ENCODE data around the gene HDAC3. TPM values are rescaled to one million over a fixed set of nuclear protein-coding genes. Genes with fewer than 3 reads are reported as not detected.
"Not testable (repeated sequence)": the region's sequence is repeated elsewhere in the genome, so short reads cannot be mapped to it uniquely, and the experiment has no call there.

Gene HDAC3
- total RNA-seq, 1 donor from 2014 or later, result 28.9 TPM

DNA sequence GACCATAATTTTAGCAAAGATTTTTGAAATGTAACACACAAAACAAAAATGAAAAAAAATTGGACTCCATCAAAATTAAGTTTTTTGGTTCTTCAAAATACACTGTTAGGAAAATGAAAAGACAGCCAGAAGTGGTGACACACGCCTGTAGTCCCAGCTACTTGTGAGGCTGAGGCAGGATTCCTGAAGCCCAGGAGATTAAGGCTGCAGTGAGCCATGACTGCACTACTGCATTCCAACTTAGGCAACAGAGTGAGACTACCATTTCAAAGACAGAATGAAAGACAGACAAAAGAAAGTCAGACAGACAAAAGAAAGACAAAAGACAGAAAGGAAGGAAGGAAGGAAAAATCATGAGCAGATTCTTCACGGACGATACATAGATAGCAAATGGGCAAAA is 25.4 kb downstream of the HDAC3 start:
- DNase-seq (no peak), ATAC-seq (no peak)

DNA sequence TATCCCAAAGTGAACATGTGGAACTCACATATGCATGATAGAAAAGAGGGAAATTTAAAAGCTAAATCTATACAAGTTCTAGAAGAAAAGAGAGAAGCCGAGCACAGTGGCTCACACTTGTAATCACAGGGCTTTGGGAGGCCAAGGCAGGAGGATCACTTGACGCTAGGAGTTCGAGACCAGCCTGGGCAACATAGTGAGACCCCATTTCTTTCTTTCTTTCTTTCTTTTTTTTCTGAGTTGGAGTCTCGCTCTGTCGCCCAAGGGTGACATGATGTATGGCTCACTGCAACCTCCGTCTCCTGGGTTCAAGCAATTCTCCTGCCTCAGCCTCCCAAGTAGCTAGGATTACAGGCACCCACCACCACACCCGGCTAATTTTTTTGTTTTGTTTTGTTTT is 26.7 kb downstream of the HDAC3 start:
- intact Hi-C loops (cut with micrococcal nuclease); DNase-seq; ATAC-seq: not testable (repeated sequence)

More for the DNA sequence above, 25.4 kb downstream of the HDAC3 start:
- intact Hi-C loops (cut with micrococcal nuclease), result no loop called here

DNA sequence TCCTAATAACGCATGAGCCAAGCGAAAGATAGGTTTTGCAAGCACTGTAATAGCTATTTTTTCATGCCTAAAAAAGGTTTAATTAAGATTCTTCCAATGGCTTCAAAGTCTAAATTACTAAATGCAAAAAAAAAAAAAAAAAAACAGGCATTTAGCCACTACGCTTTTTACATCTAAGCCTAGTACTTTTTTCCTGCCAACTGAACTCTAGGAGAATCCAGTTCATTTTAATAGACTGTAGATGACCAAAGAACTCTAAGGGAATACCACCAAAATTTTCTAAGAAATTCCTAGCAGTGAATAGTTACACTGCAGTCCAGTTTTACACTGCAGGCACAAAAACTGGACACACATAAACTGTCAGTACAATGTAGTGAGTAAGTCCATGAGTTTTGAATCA is 27.6 kb downstream of the HDAC3 start:
- DNase-seq, result no peak
- no peak for ATAC-seq
- intact Hi-C loops (cut with micrococcal nuclease), result no loop called here

DNA sequence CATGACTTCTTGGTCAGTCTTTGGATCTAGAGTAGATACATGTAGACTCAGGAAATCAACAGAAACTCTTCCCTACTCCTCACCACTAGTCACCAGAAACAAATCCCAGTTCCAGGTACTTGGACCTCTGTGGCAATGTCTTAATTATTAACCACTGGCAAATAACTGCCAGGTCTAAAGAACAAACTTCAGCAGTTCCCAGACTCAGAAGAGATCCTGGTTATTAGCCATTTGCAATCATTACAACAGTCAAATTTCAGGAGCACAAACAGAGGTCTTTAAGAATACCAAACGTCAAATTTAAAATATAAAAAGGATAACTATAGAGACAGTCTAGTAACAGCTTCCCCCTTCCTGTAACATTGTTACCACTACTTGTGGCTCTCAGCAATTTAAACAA is 28.1 kb downstream of the HDAC3 start:
- intact Hi-C loops (cut with micrococcal nuclease), result no loop called here
- DNase-seq, result no peak
- no peak for ATAC-seq

DNA sequence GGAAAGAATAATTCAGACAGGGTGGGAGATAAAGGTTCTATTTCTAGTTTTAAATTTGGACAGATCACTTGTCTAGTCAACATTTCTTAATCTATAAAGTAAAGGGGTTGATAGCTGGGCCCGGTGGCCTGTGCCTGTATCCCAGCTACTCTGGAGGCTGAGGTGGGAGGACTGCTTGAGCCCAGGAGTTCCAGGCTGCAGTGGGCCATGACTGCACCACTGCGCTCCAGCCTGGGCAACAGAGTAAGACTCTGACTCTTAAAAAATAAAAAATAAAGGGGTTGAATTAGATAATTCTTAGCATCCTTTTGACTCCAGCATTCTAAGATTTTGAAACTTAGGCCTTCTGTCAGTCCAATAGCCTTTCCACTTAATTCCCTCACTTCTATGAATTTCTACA is 28.6 kb downstream of the HDAC3 start:
- ATAC-seq (no peak), DNase-seq (no peak)
- intact Hi-C loops (cut with micrococcal nuclease), result no loop called here

DNA sequence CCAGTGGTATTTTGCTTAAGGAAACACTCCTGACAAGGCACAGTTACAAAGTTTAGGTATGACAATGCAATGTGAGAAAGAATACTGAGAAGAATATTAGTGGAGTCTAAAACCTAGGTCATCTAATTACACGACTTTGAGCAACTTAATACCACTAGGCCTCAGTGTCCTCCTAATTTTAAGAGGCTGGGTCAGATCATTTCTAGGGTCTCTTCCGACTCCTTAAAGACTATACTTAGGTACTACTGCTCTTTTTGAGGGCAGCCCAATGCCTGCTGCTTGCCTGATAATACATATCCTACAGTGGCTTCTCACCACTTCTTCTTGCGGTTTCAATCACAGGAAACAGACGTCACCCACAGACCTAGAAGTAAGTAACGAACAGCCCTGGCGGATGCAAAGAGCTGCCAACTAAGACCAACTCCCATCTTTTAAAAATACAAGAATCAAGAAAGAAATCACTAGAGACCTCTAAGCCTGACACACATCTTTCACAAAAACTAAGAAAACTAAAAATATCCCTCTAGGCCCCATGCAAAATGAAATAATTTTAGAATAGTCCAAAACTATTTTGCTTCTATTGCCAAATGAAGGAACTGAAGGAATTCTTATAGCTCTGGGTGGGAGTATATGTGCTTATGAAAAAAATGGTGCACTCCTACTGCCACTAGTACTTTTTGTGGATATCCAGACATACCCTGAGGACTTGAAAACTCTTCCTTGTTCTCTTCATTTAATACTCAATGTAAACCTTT is 30.9 kb downstream of the HDAC3 start:
- peak; percentile 73 for ATAC-seq
- intact Hi-C loops (cut with micrococcal nuclease), result no loop called here

DNA sequence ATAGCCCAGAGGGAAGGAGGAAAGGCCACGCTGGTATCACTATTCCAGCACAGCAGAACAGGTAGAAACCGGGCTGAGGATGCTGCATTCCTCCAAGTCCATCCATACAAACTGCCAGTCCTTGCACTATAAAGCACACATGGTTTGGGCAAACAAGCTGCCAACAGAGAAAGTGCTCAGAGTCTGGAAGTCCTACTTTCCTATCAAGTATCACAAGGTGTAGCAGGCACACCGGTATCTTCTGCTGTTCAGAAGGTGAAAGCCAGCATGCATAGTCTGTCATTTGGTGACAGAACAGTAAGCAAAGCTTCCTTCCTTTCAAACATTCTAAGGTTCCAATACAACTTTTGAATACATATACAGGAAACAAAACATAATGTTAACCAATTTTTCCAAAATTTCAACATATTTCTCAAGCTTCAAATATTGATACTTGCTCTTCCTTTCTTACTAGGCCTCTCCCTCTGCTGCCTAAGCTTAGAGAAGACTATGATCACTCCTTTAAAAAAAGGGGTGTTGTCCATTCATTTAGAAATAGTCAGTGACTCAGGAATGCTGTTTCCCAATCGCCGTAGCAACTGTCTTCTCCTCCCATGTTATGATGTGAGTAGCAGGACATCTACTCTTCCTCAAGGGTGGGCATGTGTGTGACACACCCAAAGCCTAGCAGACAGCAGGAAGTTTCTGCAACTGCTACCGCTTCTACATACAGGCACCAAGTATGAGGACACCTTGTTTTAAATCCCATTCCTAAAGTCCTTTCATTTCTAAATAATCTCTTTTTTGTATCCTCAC is 32.5 kb downstream of the HDAC3 start:
- ATAC-seq, result peak; percentile 86
- intact Hi-C loops (cut with micrococcal nuclease), result no loop called here
- no peak for DNase-seq

More for the DNA sequence above, 30.9 kb downstream of the HDAC3 start:
- no peak for DNase-seq

DNA sequence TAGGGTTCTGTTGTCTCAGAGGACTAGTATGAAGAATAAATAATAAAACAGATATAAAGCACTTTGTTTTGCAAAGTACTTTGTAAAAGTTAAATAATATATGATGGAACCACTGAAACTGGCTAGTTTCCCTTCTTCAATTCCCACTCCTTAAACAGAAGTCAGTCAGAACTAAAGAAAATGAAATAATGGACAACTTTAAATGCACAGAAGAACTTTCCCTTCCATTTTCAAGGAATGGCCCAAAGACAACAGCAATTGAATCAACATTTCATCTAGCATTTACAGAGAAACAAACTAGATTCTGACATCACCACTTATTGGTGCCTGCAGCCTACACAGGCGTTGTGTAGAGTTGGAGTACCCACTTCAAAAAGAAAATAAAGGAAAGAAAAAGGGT is 34.0 kb downstream of the HDAC3 start:
- intact Hi-C loops (cut with micrococcal nuclease), result no loop called here
- no peak for DNase-seq
- ATAC-seq, result no peak

DNA sequence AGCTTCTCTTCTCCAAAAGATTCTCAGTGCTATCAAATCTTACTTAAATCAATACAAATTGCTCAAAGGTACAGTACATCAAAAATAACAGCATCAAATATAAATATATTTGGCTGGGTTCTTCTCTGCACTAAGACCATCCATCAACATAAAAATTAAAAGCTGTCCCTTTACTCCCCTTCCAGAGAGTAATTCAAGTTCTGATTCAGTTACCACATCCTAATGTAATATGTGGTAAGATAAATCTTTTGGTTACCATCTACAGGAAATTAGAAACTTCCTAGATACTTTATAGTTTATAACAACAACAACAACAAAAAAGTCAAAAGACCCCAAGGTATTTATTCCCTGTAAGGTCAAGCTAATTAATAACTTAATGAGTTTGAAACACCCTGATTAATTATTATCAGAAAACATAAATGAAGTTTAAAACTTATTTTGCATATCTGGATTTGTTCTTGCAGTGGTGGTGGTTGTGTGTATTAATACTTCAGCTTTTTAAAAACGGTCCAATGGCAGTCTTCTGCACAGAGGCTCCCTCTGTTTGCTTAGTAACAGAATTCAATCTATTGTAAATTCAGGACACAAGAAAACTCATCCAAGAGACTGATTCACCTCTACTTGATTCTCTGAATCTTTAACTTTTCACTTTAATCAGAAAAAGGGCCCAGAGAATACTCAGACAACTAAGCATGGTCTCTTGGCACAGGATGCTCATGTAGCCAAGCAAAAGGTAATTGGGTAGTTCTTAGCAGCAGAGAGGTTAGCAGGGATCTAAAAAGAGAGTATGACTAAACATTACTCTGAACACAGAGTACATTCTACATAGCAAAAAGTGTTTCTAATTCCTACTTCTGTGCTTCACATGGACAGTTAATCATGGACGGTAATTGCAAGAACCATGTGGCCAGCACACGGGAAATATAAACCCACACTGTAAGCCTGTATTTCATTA is 38.0 kb downstream of the HDAC3 start:
- intact Hi-C loops (cut with micrococcal nuclease), result no loop called here
- ATAC-seq, result peak; percentile 92
- no peak for DNase-seq

DNA sequence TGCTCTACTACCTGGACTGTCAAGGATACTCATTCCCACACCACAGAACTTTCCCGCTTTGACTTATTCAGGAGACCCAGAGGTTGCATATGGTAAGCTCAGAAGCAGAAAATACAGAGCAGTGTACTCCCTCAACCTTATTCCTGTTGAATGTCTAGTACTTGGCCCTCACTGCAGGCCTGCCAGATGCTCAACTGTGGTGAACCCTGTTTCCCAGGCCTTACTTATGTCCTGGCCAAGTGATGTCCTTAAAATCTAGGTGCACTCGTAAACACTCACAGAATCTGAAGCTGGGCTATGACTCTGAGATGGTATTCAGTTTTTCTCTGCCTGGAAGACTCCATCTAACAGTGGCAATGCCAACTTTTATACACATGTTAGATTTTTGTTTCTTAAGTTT is 38.8 kb downstream of the HDAC3 start:
- DNase-seq (no peak), ATAC-seq (peak; percentile 54)
- intact Hi-C loops (cut with micrococcal nuclease), result no loop called here

DNA sequence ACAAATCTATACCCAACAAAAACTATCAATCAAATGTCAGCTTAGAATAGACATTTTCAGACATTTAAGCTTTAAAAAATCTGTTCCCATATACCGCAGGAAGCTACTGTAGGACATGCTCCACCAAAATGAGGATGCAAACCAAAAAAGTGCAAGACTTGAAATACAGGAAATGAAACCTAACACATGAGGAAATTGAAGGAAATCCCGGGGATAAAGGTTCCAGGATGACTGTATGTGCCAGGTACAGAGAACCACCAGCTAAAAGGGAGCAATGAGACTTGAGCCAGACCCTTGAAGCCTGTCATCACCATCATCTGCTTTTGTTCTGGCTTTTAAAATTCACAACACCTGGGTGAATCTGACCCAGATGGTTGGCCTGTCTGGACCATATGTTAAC is 39.3 kb downstream of the HDAC3 start:
- ATAC-seq, result no peak
- no peak for DNase-seq
- intact Hi-C loops (cut with micrococcal nuclease), result no loop called here

DNA sequence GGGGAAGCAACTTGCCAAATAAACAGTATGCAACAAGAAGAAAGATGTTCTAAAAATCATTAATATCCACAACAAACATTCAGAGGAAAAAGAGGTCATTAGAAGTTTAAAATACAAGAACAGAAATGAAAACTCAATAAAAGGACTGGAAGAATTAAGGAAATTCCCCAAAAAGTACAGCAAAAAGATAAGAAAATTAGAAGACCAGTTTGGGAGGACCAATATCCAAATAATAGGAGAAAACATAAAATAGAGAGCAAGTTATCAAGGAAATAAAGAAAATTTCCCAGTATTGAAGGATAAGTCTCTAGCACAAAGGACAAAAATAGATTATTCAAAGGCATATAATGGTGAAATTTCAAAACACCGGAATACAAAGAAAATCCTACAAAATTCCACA is 39.8 kb downstream of the HDAC3 start:
- no peak for ATAC-seq
- intact Hi-C loops (cut with micrococcal nuclease), result no loop called here
- DNase-seq, result no peak

DNA sequence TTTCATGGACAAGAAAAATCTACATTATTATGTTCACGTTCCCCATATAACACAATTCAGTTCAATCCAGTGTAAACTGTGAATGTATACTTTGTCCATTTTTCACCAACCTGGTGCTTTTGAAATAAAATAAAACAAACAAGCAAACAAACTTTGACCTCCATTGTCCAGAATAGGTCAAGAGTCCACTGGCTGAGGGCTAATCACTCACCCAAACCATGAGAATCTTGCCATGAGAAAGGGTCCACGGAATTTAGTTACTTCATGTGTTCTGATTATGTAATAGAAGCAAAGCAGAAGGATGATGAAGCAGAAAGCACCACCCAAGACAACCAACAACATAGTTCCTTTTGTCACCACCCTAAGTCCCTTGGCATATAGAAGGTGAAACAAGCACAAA is 46.5 kb downstream of the HDAC3 start:
- DNase-seq, result no peak
- intact Hi-C loops (cut with micrococcal nuclease), result no loop called here
- no peak for ATAC-seq

DNA sequence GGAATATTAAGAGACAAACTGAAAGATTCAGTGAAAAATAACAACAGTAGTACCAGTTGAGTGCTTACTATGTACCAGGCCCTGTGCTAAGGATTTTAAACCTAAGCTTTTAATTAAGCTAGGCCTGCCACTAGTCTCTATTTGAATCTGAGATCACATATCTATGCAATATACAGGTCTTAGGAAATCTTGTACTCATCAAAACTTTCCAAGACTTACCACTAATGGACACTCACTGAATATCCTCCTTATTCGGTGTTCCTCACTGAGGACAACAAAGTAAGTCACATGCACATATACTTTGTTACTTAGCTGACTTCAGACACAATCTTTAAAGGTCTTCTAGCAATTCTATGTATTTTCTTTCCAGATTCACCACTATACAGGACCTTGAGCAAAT is 50.4 kb downstream of the HDAC3 start:
- intact Hi-C loops (cut with micrococcal nuclease), result no loop called here
- ATAC-seq (no peak), DNase-seq (no peak)

DNA sequence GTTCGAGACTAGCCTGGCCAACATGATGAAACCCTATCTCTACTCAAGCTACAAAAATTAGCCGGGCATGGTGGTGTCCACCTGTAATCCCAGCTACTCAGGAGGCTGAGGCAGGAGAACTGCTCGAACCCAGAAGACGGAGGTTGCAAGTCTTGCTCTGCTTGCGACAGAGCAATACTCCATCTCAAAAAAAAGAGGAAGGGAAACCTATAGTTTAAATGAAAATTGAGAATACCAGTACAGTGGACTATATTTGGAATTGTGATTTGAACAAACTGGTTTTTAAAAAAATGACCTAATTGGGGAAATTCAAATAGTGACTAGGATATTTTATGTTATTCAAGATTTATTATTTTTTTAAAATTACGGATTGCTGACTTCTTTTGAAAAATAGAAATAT is 51.1 kb downstream of the HDAC3 start:
- no peak for ATAC-seq
- intact Hi-C loops (cut with micrococcal nuclease), result no loop called here
- no peak for DNase-seq

DNA sequence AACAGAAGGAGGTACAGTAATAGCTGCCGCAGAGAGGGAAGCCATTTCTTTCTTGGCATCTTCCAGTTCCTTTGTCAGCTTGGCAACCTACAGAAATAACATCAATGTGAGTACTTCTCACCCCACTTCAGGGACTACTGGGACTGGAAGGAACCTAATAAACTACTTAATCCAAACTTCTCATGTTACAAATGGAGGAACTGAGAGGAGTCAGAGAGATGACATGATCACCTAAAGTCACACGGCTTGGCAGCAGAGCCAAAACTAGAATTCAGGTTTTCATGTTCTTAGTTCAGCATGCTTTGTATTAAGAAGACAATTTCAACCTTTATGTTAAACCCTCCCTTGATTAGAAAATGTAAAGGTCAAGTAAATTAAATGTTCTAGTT is 62.5 kb downstream of the HDAC3 start:
- intact Hi-C loops (cut with micrococcal nuclease), result no loop called here
- DNase-seq (no peak), ATAC-seq (no peak)

DNA sequence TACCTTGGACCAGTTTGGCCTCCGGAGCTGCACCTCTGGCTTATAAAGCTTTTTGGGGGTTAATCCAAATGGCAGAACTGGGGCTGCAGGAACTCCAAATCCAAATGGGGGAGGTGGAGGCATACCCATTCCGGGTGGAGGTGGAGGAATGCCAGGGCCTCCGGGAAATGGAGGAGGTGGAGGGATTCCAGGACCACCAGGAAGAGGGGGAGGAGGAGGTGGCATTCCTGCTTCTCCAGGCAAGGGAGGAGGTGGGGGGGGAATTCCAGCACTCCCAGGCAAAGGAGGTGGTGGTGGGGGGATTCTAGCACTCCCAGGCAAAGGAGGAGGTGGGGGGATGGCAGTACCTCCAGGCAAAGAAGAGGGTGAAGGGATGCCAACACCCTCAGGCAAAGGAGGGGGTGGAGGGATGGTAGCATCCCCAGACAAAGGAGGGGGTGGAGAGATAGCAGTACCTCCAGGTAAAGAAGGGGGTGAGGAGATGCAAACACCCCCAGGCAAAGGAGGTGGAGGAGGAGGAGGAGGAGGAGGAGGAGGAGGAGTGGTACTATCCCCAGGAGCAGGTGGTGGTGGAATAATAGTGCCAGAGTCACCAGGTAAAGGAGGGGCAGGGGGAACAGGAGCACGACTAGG is 63.0 kb downstream of the HDAC3 start:
- DNase-seq (no peak), ATAC-seq (no peak)
- intact Hi-C loops (cut with micrococcal nuclease), result no loop called here
